GM12874 (cell line): Measurements from ENCODE around the gene ADK.

Source experiments
- TF ChIP-seq, protein P1 (sequence below): IDR thresholded peaks from 2 replicates; pipeline ENCODE4 v1.5.1; 2011; ENCODE audit warnings: low read depth, mild to moderate bottlenecking, control low read depth, low read length, moderate library complexity; ENCODE audit not compliant: insufficient read depth

ADK gene

DNA sequence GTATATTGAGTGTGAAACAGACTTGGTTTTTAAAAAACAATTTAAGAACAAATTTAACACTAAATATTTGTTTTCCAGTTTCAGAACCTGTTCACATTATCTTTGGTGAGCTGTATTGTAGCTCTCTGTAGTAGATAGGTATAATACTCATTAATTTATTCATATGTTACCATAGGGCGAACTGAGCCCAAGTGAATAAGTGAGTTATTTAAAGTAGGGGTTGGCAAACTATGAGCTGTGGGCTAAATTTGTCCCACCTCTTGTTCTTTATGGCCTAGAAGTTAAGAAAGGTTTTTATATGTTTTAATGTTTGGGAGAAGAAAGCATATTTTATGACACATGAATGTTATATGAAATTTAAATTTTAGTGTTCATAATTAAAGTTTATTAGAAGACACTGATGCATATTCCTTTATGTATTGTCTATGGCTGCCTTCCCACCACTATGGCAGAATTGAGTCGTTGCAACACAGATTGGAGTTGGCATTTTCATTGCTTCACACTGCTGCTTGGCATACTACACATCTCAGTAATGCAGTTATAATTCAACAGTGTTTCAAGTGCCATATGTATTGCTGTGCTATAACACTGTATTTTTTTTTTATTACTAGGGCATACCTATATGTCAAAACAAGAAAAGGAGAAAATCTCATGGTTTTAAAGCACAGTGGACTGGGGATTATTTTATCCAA, 146.5 kb downstream of the ADK start:
- TF ChIP-seq, protein P1, sequence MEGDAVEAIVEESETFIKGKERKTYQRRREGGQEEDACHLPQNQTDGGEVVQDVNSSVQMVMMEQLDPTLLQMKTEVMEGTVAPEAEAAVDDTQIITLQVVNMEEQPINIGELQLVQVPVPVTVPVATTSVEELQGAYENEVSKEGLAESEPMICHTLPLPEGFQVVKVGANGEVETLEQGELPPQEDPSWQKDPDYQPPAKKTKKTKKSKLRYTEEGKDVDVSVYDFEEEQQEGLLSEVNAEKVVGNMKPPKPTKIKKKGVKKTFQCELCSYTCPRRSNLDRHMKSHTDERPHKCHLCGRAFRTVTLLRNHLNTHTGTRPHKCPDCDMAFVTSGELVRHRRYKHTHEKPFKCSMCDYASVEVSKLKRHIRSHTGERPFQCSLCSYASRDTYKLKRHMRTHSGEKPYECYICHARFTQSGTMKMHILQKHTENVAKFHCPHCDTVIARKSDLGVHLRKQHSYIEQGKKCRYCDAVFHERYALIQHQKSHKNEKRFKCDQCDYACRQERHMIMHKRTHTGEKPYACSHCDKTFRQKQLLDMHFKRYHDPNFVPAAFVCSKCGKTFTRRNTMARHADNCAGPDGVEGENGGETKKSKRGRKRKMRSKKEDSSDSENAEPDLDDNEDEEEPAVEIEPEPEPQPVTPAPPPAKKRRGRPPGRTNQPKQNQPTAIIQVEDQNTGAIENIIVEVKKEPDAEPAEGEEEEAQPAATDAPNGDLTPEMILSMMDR: no peak

DNA sequence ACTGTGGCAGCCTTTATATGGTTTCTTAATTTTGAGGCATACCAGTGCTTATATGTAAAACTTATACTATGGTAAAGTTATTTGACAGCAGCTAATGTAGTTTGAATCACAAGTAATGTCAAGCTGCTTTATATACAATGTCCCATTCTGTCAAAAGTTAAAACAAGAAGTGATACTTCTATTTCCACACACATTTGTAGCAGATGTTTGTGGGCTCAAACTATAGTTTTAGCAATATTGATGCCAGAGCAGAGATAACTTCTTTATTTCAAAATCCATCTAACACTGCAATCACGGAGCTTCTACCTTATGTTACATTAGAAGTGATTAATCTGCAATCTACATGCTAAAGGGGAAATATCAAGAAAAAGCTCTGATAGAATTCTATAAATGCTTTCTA, 149.6 kb downstream of the ADK start:
- TF ChIP-seq, protein P1: no peak

DNA sequence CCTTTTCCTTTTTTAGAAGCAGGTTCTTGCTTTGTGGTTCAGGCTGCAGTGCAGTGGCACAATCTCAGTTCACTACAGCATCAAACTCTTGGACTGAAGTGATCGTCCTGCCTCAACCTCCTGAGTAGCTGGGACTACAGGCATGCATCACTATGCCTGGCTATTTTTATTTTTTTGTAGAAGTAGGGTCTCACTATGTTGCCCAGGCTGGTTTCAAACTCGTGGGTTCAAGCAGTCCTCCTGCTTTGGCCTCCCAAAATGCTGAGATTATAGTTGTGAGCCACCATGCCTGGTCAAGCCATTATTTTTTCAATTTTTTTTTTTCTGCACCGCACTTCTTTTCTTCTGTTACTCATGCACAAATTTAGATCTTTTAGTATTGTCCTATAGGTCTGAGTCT, 154.7 kb downstream of the ADK start:
- TF ChIP-seq, protein P1: no peak

DNA sequence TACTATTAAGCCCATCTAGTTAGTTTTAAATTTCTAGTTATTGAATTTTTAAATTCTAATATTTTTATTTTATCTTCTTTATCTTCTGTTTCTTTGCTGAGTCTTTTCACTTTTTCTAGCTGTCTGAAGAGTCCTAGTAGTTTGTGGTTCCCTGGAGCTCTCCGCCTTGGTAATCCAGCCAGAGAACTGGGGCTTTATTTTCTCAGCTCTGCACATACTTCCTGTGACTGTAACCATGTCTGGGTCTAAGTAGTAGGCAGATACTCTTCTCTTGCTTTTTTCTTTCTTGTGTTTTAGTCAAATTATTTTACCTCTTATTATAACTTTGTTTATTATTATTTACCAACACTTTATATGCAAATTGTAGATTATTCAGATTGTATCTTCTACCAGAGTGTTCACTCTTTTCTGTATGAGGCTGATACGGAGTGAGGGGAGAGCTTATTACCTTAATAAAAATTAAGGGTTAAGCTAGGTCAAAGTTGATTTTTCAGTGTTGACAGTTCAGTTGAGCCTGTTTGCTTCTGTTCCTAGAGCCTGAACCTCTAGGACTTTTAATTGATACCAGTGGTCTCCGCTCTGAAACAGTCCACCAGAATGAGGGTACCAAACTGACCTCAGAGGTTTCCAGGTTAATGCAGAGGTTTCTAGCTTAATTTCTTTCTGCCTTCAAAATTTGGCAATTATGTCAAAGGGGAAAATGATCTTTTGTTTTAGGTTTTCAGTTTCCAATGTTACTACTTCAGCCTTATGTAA, 155.4 kb downstream of the ADK start:
- TF ChIP-seq, protein P1: no peak

DNA sequence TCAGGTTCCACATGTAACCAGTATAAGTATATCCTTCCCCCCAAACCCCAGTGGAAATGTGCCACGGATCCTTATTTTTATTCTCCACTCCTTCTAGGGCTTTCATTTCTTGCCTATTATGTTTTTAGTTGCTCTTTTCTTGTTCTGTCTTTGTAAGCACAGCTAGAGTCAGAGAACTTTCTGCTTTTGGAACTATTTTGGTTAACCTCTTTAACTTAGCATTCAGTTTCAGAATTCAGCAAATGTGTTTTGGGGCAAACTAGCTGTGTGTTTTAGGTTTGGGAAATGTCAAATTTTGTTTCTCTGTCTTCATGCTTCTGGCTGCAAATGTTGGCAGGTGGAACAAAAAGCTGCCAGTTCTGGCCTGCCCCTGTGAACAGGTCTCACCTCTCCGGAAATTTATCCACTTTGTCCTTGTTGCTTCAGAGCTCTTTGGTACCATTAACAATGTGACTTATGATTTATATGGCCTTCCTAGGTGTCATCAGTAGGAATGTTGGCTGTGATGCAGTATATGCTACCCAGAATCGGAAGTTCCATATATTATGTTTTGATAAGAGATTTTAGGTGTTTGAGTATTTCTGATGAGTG, 156.1 kb downstream of the ADK start:
- TF ChIP-seq, protein P1: no peak

GRCh38 chr10:74310652-74311257, 159.7 kb downstream of the ADK start:
- TF ChIP-seq, protein P1: no peak

- TF ChIP-seq, protein P1: no peak
Observed at GRCh38 chr10:74314166-74314565, 163.1 kb downstream of the ADK start.
